ENCODE results near the gene PLCXD3.

PLCXD3 gene

DNA sequence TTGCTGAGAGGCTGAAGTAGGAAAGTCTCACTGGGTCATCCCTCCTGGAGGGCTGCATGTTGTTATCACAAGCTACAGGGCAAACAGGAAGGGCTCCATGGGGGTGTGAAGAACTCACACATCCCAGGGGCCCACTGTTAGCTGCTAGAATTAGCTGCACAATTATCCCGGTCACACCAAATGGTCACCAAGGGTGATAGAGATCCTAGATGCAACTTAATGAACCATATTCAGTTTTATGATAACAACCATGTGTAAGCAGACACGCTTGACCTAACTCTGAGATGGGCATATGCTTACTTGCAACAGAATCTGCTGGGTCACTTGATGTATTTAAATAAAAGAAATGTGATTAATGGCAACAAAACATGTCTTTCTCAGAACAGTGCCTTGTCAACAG, 153.6 kb downstream of the PLCXD3 start:
- Histone ChIP-seq H3K4me1 (ENCODE audit: insufficient read depth, low read length, poor library complexity, severe bottlenecking) (no peaks in the 10 kb centered on the region), H2AFZ (ENCODE audit: low read length) (no peak overlapping the region), H3K4me2 (ENCODE audit: low read depth, low read length, poor library complexity, severe bottlenecking) (no peak overlapping the region), H3K4me3 (ENCODE audit: low read length, poor library complexity, severe bottlenecking) (no peak overlapping the region), H3K36me3 (ENCODE audit: insufficient read depth, low read length) (no peaks in the 10 kb centered on the region), H3K9me2 (replicated peaks; ENCODE audit: low read depth, low read length) (no peaks in the 10 kb centered on the region), H3F3A (ENCODE audit: low read depth) (no peaks in the 10 kb centered on the region), H3K9me3 (ENCODE audit: insufficient read depth, low read depth, low read length) (no peaks in the 10 kb centered on the region), H3K79me2 (ENCODE audit: insufficient read depth, low read length) (no peaks in the 10 kb centered on the region), H3K27me3 (ENCODE audit: insufficient read depth, low read length, poor library complexity, severe bottlenecking) (no peaks in the 10 kb centered on the region), H4K20me1 (ENCODE audit: insufficient read depth, low read length, poor library complexity, severe bottlenecking) (no peaks in the 10 kb centered on the region), H3K9ac (ENCODE audit: low read depth, low read length, poor library complexity, severe bottlenecking) (no peak overlapping the region)
- no peak for TF ChIP-seq CTCF (conservative IDR thresholded peaks at IDR 0.05; ENCODE audit: low read length)
- no peak for TF ChIP-seq EZH2phosphoT487 (IDR thresholded peaks at IDR 0.05; ENCODE audit: borderline replicate concordance)

GRCh38 chr5:41349846-41350245, 160.6 kb downstream of the PLCXD3 start:
- no peaks in the 10 kb centered on the region for H3K79me2 ChIP-seq (ENCODE audit: insufficient read depth, low read length)
- no peak overlapping the region for H3K9ac ChIP-seq (ENCODE audit: low read depth, low read length, poor library complexity, severe bottlenecking)
- H3K27me3 ChIP-seq (ENCODE audit: insufficient read depth, low read length, poor library complexity, severe bottlenecking) = no peaks in the 10 kb centered on the region
- H3K4me1 ChIP-seq (ENCODE audit: insufficient read depth, low read length, poor library complexity, severe bottlenecking) = no peaks in the 10 kb centered on the region
- TF ChIP-seq EZH2phosphoT487 (IDR thresholded peaks at IDR 0.05; ENCODE audit: borderline replicate concordance) (no peak), CTCF (conservative IDR thresholded peaks at IDR 0.05; ENCODE audit: low read length) (no peak)
- no peaks in the 10 kb centered on the region for H3F3A ChIP-seq (ENCODE audit: low read depth)
- H3K9me3 ChIP-seq (ENCODE audit: insufficient read depth, low read depth, low read length) = no peaks in the 10 kb centered on the region
- no peaks in the 10 kb centered on the region for H3K9me2 ChIP-seq (replicated peaks; ENCODE audit: low read depth, low read length)
- H3K36me3 ChIP-seq (ENCODE audit: insufficient read depth, low read length) = no peaks in the 10 kb centered on the region
- no peak overlapping the region for H2AFZ ChIP-seq (ENCODE audit: low read length)
- no peak overlapping the region for H3K4me3 ChIP-seq (ENCODE audit: low read length, poor library complexity, severe bottlenecking)
- no peaks in the 10 kb centered on the region for H4K20me1 ChIP-seq (ENCODE audit: insufficient read depth, low read length, poor library complexity, severe bottlenecking)
- no peak overlapping the region for H3K4me2 ChIP-seq (ENCODE audit: low read depth, low read length, poor library complexity, severe bottlenecking)

- no peaks in the 10 kb centered on the region for H3K27me3 ChIP-seq (ENCODE audit: insufficient read depth, low read length, poor library complexity, severe bottlenecking)
- no peaks in the 10 kb centered on the region for H3K79me2 ChIP-seq (ENCODE audit: insufficient read depth, low read length)
- no peaks in the 10 kb centered on the region for H3K4me1 ChIP-seq (ENCODE audit: insufficient read depth, low read length, poor library complexity, severe bottlenecking)
- H3K9me2 ChIP-seq (replicated peaks; ENCODE audit: low read depth, low read length) = no peaks in the 10 kb centered on the region
- H2AFZ ChIP-seq (ENCODE audit: low read length) = no peak overlapping the region
- H3K9ac ChIP-seq (ENCODE audit: low read depth, low read length, poor library complexity, severe bottlenecking) = no peak overlapping the region
- no peak for TF ChIP-seq EZH2phosphoT487 (IDR thresholded peaks at IDR 0.05; ENCODE audit: borderline replicate concordance)
- TF ChIP-seq CTCF (conservative IDR thresholded peaks at IDR 0.05; ENCODE audit: low read length) = no peak
- H4K20me1 ChIP-seq (ENCODE audit: insufficient read depth, low read length, poor library complexity, severe bottlenecking) = no peaks in the 10 kb centered on the region
- no peaks in the 10 kb centered on the region for H3K9me3 ChIP-seq (ENCODE audit: insufficient read depth, low read depth, low read length)
- H3K4me3 ChIP-seq (ENCODE audit: low read length, poor library complexity, severe bottlenecking) = no peak overlapping the region
- H3K36me3 ChIP-seq (ENCODE audit: insufficient read depth, low read length) = no peaks in the 10 kb centered on the region
- no peaks in the 10 kb centered on the region for H3F3A ChIP-seq (ENCODE audit: low read depth)
- H3K4me2 ChIP-seq (ENCODE audit: low read depth, low read length, poor library complexity, severe bottlenecking) = no peak overlapping the region
These were observed 162.8 kb downstream of the PLCXD3 start for GRCh38 chr5:41347569-41347968.
